ENCODE data around the gene PI4K2A.

PI4K2A gene

DNA sequence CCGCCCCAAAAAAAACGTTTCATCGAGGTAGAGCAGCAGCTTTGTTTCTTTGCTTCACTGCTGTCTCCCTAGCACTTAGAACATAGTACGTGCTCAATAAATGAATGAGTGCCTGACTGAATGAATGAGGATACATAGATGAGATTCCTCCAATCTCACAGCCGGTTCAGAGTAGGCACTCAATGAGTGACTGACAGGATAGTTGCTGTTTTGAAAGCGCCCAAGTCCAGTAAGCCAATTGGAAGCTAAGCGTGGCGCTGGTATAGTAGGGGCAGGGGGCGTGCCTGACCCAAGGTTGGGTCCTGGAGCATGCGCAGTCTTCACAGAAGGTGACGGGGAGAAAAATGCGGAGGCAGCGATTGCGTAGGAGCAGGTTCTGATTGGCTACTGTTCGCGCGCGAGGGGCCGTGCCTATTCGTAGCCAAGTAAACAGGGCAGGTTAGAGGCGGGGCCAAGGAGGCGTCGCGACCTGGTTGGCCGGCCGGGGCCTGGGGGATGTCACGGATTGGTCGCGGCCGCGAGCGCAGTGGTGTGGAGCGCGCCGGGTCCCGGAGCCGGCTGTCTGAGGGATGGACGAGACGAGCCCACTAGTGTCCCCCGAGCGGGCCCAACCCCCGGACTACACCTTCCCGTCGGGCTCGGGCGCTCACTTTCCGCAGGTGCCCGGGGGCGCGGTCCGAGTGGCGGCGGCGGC is at the start of gene PI4K2A:
TSS of gene PI4K2A (plus strand) at position 498 of the 694 bp plus-strand sequence. CDS start at position 570, 72 bp downstream.
- DNase-seq (ENCODE audit: low spot score): peak; percentile 99

DNA sequence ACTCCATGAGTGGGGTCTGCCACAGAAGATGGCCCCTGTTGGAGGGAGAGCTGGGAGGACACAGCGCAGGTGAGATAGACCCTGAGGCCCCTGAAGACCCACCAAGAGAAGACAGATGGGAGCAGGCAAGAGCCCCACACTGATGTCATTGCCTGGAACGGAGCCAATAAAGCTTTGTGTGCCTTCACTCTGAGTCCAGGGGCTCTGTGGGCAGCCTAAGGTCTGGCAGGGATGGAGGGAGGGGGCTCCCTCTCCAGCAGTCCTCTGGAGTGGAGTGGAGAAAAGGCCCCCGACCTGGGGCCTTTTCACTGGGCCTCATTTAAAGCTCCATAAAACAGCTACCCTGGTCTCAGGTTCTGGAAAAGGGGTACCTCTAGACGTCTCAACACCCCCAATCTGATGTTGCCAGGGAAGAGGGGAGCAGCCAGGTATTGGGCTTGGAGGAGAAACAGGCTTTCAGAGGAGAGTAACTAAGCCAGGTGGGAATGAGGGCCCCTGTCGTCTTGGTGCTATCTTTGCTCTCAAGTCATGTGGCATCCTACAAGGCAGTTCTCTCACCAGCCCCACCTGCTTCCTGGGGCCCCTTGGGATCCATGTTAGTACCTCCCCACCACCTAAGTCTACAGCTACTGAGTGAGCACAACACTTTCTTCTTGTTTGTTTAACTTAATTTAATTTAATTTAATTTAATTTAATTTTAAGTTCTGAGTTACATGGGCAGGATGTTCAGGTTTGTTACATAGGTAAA is 49.5 kb upstream of the PI4K2A start:
- no peak for DNase-seq (ENCODE audit: low spot score)

DNA sequence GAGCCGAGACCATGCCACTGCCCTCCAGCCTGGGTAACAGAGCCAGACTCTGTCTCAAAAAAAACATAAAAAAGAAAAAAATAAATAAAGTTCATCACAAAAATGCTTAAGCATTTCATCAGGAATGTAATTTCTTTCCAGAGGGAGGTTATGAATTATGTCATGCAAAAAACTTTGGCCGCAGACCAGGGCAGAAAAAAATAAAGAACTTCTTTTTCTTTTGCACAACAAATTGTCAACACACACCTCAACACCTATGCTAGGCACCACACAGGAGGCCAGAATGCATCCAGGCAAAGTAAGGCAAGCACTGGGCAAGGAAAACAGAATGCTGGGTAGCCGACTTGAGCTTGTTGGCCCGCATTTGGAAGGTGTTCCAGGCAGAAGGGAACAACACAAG is 47.0 kb upstream of the PI4K2A start:
- DNase-seq (ENCODE audit: low spot score): peak; percentile 36

DNA sequence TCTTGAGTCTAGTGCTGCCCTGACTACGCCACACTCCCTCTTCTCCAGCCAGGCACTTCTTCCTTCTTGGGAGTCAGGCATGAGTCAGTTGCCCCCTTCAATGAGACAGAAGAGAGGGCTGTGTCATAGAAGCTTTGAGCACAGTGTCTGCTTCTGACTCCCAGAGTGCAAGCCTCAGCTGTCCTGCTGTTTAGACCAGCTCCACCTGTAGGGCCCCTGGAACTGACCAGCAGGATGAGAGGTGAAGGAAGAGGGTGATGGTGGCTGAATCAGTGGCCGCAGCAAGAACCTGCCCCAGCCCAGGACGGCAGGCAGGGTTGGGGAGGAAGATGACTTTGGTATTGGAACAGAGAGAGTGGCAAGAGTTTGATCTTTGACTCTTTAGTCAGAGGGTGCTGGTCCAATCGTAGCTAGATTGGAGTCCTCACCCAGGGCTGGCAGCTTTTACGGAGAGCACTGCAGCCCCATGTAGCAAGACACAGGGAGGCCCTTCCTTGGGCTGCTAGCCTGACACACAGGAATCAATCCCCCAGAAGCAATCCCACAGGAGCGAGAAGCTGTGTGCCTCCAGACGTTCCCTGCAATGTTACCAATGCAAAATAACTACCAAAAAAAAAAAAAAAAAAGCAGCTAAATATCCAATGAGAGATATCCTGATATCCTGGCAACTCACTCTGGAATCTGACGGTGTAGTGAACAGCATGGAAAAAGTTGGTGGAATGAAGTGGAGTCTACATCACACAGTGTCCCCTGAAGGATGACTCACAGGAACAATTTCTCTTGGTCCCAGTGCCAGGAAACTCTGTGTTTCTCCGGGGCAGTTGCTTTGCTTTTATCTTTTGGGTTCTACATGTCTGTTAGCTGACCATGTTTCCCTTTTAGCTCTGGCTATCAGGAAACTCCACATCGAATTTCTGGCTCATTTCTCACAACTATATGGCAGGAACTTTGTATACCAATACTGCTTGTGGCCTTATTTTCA is 44.1 kb upstream of the PI4K2A start:
- DNase-seq (ENCODE audit: low spot score): peak; percentile 87

DNA sequence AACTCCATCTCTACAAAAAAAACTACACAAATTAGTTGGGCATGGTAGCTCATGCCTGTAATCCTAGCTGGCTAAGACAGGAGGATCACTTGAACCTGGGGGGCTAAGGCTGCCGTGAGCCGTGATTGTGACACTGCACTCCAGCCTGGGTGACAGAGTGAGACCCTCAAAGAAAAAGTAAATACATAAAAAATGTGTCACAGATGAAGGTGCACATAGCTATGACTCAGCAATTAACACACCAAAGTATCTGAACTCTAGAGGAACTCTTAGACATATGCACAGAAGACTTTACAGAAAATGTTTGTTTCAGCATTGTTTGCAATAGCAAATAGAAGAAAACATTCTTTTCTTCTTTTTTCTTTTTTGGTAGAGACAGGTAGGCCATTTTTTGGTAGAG is 42.7 kb upstream of the PI4K2A start:
- no peak for DNase-seq (ENCODE audit: low spot score)

DNA sequence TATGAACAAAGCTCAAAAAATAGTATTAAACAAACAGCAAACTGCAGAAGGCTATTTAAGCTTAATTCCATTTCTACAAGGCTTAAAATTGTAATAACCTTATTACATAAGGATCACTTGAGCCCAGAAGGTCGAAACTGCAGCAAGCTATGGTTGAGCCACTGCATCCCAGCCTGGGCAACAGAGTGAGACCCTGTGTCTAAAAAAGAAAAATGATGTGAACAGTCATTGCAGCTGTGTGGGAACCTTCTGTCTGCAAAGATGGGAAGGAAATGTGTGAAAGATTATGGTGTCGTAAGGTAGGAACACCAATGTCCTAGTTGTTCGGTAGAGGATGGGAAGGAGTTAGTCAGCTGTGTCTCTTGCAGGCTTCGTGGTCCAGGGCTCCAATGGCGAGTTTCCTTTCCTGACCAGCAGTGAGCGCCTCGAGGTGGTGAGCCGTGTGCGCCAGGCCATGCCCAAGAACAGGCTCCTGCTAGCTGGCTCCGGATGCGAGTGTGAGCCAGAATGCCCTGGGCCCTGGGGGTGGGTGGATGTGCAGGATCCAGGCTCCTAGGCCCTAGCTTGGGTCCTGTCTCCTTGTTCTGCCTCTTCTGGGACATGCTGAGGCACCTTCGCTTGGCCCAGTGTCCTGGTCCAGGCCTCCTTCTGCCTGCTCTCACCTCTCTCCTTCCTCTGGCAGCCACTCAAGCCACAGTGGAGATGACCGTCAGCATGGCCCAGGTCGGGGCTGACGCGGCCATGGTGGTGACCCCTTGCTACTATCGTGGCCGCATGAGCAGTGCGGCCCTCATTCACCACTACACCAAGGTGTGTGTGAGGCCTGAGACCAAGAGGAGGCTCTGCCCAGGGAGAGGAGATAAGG is 41.8 kb upstream of the PI4K2A start:
- no peak for DNase-seq (ENCODE audit: low spot score)

DNA sequence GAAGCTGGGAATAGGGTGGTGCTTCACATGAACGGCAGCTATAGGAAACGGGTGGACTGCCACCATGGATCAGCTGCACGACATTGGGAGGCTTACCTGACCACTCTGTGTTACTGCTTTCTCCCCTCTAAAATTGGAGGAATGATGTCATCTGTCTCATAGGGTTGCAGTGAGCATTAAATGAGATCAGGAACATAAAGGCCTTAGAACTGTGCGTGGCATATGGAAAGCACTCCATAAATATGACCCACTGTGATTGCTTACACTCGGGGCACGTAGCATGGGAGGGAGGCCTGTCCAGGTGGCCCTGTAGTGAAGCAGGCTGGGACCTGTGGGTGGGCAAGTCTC is 41.2 kb upstream of the PI4K2A start:
- no peak for DNase-seq (ENCODE audit: low spot score)

DNA sequence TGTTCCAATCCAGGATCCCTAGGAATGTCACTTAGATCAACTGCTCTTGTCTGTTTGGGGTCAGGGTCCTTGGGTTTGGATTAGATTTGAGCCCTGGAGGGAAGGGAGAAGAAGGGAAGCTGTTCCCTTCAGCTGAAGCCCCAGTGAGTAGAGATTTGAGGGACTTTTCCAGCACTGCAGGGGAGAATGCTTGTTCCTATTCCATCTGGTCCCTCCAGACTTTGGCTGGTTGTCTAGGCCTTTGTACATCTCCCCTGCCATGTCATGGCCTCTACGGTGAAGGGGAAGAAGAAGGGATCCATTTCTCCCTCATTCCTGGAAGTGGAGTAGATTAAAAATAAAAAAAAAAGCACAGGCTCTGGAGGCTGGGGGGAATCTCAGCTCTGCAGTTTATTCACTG is 39.9 kb upstream of the PI4K2A start:
- DNase-seq (ENCODE audit: low spot score): no peak

DNA sequence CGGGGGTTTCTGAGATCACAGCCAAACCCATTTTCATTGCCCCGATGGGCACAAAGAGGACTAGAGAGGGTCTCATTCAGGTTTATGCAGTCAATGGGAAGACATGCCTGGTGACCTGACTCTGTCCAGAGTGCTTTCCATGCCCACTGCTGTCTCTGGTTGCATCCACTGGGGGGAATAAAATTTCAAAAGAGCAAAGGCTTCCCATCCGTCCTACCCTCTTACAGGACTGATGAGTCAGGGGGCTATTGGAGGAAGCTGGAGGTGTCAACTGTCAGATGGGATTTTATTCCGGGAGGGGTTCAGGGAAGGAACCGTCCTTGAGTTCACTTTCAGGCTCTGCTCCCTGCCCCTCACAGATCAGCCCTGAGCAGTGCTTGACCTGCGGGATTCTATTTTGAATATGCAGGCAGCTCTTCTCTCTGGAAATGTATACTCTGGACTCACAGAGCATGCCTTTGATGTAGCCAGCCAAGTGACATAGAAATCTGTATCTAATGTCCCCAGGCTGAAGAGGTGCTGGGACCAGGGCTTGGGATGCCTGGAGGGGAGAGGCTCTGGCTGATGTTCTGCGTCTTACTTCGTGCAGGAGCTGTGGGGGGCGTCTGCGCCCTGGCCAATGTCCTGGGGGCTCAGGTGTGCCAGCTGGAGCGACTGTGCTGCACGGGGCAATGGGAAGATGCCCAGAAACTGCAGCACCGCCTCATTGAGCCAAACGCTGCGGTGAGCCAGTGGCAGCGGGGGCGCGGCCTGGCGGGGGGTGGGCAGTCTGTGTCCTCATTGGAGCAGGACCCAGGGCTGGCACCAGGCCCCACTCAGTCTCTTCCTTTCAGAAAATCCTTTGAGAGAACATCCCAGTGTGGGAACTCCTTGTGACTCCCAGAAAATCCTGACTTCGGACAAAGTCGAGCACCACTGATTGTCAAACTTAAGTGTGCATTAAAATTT is 38.9 kb upstream of the PI4K2A start:
- no peak for DNase-seq (ENCODE audit: low spot score)

DNA sequence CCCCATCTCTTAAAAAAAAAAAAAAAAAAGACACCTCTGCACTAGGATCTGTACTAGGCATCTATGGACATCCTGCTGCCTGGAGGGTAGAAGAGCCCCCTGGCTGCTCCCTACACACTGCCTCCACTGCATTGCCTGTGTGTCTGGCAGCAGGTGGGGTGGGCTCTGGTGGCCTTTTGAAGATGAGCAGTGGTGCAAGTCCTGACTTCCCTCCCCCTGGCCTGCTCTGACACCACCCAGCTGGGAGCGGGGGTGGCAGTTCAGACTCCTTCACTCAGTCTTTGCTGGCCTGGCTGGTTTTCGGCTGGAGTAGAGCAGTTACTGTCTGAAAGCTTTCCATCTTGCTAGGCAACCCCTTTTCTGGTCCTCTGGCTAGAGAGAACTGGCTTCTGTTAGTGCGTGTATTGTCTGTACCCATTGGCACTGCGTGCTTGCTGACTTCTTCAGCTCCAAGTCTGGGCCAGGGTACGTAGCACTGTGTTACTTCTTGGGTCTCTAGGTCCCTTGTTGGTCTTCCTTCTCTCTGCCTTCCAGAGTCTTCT is 33.3 kb upstream of the PI4K2A start:
- DNase-seq (ENCODE audit: low spot score): no peak

DNA sequence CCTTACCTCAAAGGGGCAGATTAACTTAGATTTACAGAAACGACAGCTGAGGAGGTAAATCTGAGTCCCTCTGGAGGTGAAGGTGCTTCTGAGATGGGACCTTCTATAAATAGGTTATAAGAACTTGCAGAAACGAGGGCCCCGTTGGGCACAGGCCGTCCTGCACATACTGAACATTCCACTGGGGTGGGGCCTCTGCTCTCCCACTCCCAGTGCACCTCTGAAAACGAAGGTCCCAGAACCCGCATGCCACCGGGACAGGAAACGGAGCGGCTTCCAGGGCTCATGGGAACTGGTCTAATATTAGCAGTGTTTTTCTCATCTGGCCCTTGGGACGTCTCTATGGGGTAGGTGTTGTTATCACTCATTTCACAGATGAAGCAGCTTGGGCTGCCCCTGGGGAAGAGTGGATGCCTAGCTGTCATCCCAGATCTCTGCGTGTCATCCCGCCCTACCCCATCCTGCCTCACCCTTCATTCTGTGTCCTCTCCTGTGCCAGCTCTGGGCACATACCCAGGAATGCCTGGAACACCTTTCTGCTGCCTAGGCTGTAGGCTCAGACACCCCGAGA is 31.4 kb upstream of the PI4K2A start:
- DNase-seq (ENCODE audit: low spot score): no peak

DNA sequence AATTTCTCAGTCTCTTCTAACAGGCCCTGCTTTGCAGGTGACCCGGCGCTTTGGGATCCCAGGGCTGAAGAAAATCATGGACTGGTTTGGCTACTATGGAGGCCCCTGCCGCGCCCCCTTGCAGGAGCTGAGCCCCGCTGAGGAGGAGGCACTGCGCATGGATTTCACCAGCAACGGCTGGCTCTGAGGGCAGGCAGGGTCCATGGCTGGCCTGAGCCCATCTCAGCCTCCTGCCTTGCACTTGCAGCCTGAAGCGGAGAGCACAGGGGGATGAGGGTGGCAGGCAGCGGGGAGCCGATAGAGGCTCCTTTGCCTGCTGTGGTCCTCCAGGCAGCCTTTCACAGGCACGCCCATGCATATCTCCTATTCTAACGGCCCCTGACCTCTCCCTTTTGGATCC is 29.0 kb upstream of the PI4K2A start:
- no peak for DNase-seq (ENCODE audit: low spot score)

DNA sequence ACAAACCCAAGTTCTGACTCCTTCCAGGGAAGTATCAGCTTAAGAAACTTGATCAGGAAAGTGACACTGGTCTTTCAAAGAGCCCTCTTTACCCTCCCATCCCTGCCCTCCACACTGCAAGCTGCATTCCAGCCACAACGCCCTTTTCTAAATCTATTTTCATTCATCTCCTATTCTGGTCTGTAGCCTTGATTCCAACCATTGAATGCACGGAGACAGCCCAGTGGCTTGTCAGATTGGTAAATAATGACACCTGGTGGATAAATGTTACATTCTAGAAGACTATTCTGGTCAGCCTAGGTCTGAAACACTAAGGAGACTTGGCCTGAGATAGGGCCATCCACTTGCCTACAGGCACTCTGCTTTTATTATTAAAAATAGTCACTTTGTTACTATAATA is 28.1 kb upstream of the PI4K2A start:
- peak; percentile 77 for DNase-seq (ENCODE audit: low spot score)

DNA sequence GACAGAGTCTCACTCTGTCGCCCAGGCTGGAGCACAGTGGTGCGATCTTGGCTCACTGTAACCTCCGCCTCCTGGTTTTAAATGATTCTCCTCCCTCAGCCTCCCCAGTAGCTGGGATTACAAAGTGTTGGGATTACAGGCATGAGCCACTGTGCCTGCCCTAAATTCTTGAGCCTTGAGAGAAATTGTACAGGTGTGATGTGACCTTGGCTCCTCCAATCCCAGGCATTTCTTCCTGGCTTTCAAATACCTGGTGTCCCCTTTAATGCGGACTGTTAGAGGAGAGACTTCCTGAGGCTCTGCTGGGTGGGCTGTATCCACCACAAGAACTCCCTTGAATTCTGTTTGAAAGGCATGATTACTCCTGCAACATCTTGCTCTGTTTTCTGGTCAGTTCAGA is 22.2 kb upstream of the PI4K2A start:
- no peak for DNase-seq (ENCODE audit: low spot score)

DNA sequence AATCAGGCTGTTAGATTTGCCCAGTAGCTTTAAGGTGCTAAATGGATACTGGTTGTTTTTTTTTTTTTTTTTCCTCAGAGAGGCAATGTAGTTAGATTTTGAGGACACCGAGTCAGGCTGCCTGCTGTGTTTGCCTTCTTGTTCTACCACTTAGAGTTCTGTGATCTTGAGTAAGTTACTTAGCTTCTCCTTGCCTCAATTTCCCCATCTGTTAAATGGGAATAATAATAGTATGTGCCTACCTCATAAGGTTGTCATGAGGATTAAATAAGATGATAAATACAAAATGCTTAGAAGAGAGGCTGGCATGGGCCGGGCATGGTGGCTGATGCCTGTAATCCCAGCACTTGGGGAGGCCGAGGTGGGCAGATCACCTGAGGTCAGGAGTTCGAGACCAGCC is 21.7 kb upstream of the PI4K2A start:
- DNase-seq (ENCODE audit: low spot score): no peak

DNA sequence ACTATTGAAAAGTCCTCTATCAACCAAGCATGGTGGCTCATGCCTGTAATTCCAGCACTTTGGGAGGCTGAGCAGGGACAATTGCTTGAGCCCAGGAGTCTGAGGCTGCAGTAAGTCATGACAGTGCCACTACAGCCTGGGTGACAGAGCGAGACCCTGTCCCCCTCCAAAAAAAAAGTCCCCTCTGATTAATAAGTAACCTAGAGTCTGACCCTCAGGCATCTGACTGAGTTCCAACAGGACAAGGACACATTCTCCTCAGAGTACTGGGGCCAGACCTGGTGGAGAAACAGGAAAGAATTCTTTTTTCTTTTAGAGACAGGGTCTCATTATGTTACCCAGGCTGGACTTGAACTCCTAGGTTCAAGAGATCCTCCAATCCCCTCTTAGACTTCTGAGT is 17.2 kb upstream of the PI4K2A start:
- no peak for DNase-seq (ENCODE audit: low spot score)

DNA sequence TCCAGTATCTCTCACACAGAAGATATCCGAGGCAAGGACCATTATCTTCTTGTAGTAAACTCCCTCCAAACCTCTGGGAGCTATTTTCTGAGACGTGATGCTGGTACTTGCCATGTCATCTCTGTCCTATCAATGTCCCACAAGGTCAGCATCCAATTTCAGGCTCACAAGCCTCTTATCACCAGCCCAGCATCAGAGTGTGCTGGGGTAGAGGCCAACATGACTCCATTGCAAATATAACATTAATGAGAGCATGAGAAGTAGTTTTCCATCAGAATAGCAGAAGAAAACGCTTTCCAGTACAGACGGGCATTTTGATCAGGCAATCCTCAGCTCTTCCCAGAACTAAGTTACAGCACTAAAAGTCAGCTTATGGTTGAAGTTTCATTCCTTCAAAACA is 12.7 kb upstream of the PI4K2A start:
- no peak for DNase-seq (ENCODE audit: low spot score)

DNA sequence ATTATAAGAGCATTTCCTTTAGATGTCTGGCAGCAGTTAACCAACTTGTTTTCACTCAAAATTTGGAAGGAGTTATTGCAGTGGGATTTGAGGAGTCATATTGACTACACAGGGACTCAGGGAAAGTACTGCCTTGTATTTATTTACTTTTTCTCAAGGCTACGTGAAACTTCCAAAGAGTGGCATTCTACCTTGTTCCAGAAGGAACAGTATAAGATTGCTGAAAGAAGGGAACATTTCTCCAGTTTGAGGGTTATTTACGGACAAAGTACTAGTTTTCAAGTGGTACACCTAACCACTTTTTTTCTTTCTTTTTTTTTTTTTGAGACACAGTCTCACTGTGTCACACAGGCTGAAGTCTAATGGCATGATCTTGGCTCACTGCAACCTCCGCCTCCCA is 12.2 kb upstream of the PI4K2A start:
- DNase-seq (ENCODE audit: low spot score): no peak

DNA sequence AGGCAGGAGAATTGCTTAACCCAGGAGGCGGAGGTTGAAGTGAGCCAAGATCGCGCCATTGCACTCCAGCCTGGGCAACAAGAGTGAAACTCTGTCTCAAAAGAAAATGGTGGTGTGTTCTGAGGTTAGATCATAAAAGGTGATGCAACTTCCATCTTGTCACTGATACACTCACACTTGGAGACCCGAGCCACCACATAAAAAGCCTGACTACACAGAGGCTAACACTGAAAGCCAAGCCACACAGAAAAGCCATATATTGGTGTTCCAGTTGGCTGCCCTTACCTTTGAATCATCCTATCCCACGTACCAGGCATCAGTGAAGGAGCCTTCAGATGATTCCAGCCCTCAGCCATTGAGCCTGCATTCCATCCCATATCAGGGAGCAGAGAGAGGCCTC is 11.2 kb upstream of the PI4K2A start:
- no peak for DNase-seq (ENCODE audit: low spot score)

DNA sequence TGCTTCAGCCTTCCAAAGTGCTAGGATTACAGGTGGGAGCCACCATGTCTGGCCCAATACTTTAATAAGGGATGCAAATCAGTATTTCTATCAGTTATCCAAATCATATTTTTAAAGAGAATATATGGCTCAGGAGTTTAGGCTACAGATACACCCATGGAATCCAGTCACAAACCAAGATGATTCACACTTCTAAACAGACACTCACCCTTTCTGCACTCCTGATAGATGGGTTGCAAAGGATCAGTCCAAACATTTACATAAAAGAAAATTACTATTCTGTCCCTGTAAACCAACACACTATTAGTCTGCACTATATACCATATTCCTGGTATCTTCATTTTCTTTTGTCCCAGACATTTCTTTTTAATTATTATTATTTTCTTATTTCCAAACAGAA is 9.4 kb upstream of the PI4K2A start:
- DNase-seq (ENCODE audit: low spot score): no peak

All from AG20443 (cell line).